HG03159 (cell line): Measurements from ENCODE around the gene RUNX3.

ENCODE experiments used
- ATAC-seq: cut with Tn5 transposase; IDR thresholded peaks from one replicate; pipeline ENCODE4 v1.9.1; 2021; ENCODE audit warnings: mild to moderate bottlenecking, moderate library complexity; ENCODE audit not compliant: unreplicated experiment

Gene RUNX3

GRCh38 chr1:24931468-24932231 is 1.6 kb upstream of the RUNX3 start:
- no peak for ATAC-seq

GRCh38 chr1:24931146-24931467 is 1.0 kb upstream of the RUNX3 start:
- ATAC-seq, result no peak

GRCh38 chr1:24929398-24930259 is 447 bp downstream of the RUNX3 start:
- peak; percentile 11 for ATAC-seq

- no peak for ATAC-seq
These were observed 1.2 kb downstream of the RUNX3 start for GRCh38 chr1:24928689-24929397.

GRCh38 chr1:24927988-24928688 is 1.9 kb downstream of the RUNX3 start:
- no peak for ATAC-seq

GRCh38 chr1:24927473-24927872 is 2.6 kb downstream of the RUNX3 start:
- no peak for ATAC-seq

- no peak for ATAC-seq
These were observed 3.4 kb downstream of the RUNX3 start for GRCh38 chr1:24926563-24927249.

GRCh38 chr1:24925963-24926362 is 4.1 kb downstream of the RUNX3 start:
- ATAC-seq, result no peak

- ATAC-seq, result no peak
These were observed 4.8 kb downstream of the RUNX3 start for GRCh38 chr1:24925082-24925779.

- ATAC-seq, result no peak
These were observed 6.5 kb downstream of the RUNX3 start for GRCh38 chr1:24923485-24924113.

GRCh38 chr1:24921938-24922662 is 8.0 kb downstream of the RUNX3 start:
- no peak for ATAC-seq

- ATAC-seq, result no peak
These were observed 8.7 kb downstream of the RUNX3 start for GRCh38 chr1:24921412-24921811.

GRCh38 chr1:24920533-24920925 is 9.5 kb downstream of the RUNX3 start:
- no peak for ATAC-seq

GRCh38 chr1:24919791-24920532 is 10.1 kb downstream of the RUNX3 start:
- ATAC-seq, result no peak

GRCh38 chr1:24918995-24919605 is 11.0 kb downstream of the RUNX3 start:
- ATAC-seq, result no peak

GRCh38 chr1:24918370-24918769 is 11.7 kb downstream of the RUNX3 start:
- ATAC-seq, result no peak

GRCh38 chr1:24917327-24918074 is 12.6 kb downstream of the RUNX3 start:
- no peak for ATAC-seq
